HG03175 (cell line): Measurements from ENCODE around the gene PRAF2.

Source experiments
- ATAC-seq: cut with Tn5 transposase; IDR thresholded peaks from one replicate; pipeline ENCODE4 v1.9.1; 2021; ENCODE audit warnings: mild to moderate bottlenecking, moderate library complexity; ENCODE audit not compliant: unreplicated experiment

The PRAF2 gene

DNA sequence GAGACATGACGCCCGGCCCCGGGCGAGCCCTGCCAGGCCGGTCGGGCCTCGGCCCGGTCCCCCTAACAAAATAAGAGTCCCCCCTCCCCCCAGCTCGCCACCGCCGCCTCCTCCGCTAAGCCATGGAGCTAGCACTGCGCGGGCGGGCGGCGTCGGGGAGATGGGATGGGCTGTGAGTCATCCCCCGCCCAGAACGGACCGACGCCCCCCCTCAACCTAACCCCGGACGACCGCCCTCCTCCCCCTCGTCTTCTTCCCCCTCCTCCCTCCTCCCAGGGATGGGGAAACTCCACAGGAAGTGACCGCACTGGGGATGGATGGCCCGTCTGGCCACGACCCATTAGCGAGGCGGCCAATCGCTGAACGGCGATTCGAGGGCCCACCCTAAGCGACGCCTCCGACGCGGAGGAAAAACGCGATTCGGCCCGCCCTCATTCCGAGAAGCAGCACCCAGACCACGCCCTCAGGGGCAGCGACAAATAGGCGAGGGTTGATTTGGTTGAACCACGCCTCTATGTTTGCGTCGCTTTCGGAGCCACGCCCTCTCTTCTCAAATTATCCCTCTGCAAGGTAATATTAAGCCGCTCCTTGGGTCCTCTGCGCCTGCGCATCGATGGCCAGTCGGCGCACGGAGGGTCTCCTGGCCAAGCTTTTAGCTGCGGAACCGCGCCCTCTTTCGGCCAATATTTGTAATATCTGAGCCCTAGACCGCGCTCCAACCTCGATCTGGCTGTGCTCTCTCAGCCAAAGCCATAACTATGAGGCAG lies 30.4 kb downstream of the PRAF2 start, which contains the start of gene TFE3:
Gene TFE3, minus strand, starts transcription at position 138 of the 767 bp plus-strand sequence. Its CDS starts 131 bp downstream, at position 7.
- ATAC-seq: peak; percentile 95

- no peak for ATAC-seq
Measured at GRCh38 chrX:49042581-49043219, 31.1 kb downstream of the PRAF2 start.

DNA sequence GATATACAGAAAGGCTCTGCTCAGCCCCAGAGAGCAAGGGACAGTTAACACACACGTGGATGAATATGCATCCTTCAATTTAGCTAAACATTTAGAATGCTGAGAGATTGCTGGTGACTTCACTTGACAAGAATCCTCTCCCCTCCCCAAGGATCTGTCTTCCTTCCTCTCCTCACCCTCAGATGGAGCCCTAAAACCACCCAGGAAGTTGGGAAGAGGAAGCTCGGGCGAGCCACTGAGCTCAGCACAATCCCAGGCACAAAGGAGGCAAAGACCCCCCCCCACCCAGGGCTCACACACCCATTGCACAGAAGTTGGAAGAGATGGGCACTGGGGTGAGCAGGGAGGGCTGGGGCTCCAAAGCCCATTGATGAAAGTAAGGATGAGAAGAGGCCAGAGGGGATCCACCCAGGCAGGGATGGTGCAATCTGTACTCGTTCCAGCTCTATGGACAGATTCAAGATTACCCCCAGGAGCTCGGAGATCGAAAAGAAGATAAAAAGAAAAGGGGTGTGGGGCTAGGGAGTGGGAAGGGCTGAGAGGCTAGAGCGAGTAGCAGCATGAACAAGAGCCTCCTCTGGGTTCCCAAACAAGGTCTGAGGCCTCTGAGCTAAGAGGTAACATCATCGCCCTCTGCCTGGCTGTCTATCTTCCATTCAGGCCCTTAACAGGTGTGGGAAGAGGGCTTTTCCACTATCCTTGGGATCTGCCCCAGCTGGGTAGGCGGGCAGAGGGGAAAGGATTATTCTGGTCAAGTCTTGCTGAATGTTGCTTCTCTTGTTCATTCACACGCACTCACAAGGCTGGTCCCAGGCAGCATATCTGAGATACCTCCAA lies 31.8 kb downstream of the PRAF2 start:
- no peak for ATAC-seq

- no peak for ATAC-seq
Measured at GRCh38 chrX:49040376-49040955, 33.3 kb downstream of the PRAF2 start.

- no peak for ATAC-seq
Measured at GRCh38 chrX:49039598-49040375, 34.0 kb downstream of the PRAF2 start.

- ATAC-seq: no peak
Measured at GRCh38 chrX:49037883-49038475, 35.8 kb downstream of the PRAF2 start.

GRCh38 chrX:49030283-49030682 lies 43.5 kb downstream of the PRAF2 start:
- ATAC-seq: no peak

GRCh38 chrX:49029876-49030275 lies 43.9 kb downstream of the PRAF2 start:
- ATAC-seq: no peak
